Posterior vena cava (tissue), 2 donors: Measurements from ENCODE around the gene B4GALT3. TPM values are rescaled to one million over a fixed set of nuclear protein-coding genes. Genes with fewer than 3 reads are reported as not detected.
A peak's percentile ranks its signal among the peaks of the same experiment; 100 is the strongest.

ENCODE experiments used
- DNase-seq: peaks from one replicate; pipeline ENCODE4 v3.0.0-alpha.2; 2020; ENCODE audit warnings: low spot score
- intact Hi-C, 2 donors: fragments of 100-400 bp; cut with DNase I; formaldehyde crosslinking; loops; one replicate each; pipeline versions ENCODE4 v1.14.1 to v1.14.2; 2022 to 2023
- long read RNA-seq, 2 donors: library from polyadenylated mRNA; unstranded; transcript quantifications; one replicate each; pipeline ENCODE4 v2.0.0, GENCODE V29; 2020 to 2021
- total RNA-seq, 2 donors: library from RNA; stranded (reverse); fragmentation: NEBNext Ultra II Directional; extraction: Animal tissue kit (Norgen Biotek cat#: 25700); gene quantifications; one replicate each; pipeline ENCODE4 v1.2.1, GENCODE V29; 2021
- donor health status: DM: yes; HTN: yes; CAD: no.
- donor health status: DM: yes; HTN: yes; CAD: no.

Gene B4GALT3
- 10 to 100 TPM; 12.7 to 17.3 TPM for total RNA-seq
- long read RNA-seq, donor 1, transcript B4GALT3-201 (8 exons, 1,911 nt): major isoform, 11 of 19 reads
- long read RNA-seq, donor 1, partial matches to known transcripts: 4 of 19 reads
- long read RNA-seq, donor 1, other reads (novel, unspliced or antisense): 2 of 19 reads
- long read RNA-seq, donor 2, transcript B4GALT3-213 (8 exons, 2,414 nt): minor isoform, 5 of 72 reads
- long read RNA-seq, donor 2, transcript B4GALT3-201 (8 exons, 1,911 nt): major isoform, 35 of 72 reads
- long read RNA-seq, donor 2, partial matches to known transcripts: 14 of 72 reads
- long read RNA-seq, donor 2, other reads (novel, unspliced or antisense): 15 of 72 reads

DNA sequence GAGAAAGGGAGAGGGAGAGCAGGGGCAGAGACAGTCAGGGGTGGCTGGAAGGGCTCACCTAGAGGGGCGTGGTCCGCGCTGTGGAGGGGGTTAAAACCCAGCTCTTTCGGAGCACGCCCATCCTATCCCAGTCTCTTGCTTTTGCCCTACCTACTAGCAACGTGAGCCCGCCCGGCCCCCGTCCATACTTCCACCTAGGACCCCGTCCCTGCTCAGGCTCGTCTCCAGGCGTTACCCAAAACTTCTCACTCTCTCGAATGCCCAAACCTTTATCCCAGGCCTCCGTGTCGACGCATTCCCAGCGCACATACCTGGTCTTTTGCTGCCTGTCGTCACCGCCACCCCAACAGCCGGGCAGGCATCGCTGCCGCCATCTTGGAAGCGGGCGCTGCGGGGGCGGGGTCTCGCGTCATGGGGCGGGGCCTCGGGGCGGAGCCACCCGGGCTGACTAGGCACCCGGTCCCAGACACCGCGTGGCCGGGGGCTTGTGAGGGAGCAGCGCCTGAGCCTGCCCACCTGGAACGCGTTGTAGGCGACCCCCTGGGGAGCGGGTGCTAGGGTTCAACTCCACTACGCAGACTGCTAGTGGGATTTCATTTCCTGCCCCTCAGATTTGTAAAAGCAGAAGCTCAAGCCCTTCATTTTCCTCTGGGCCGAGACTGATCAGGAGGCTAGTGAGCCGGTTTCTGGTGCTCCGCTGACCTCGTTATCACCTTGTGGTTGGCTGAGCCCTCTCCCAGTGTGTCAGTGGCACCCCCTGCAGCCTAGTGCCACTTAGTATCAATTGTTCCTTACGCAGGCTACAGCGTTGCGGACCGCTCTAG lies at the start of gene B4GALT3:
Gene B4GALT3, minus strand, starts transcription at position 396 of the 824 bp plus-strand sequence. CDS start 1,447 bp downstream, outside the sequence.
- intact Hi-C loops: no loop called here
- peak; percentile 96 for DNase-seq

DNA sequence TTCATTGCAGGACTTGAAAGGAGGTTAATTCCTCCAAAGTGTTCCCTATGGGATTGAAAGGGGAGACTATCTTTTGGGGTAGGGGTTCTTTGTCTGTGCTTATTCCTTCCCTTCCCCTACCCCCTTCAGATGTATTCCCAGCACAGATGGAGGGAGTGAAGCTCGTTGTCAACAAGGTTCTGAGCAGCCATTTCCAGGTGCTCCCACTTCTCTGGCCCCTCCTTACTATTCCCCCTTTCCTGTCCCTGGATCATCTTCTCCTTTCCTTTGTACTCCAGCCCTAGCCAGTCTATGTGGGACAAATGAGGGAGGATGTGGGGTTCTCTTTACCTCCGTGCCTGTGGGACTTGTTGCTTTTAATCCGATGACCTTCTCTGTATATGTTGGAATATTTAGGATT lies 49.5 kb upstream of the B4GALT3 start:
- intact Hi-C loops: loop anchor here (2.0 to 10.0 kb wide), 3 partner anchors 64 to 158 kb away; no protein-coding TSS in a partner anchor
- peak; percentile 15 for DNase-seq

DNA sequence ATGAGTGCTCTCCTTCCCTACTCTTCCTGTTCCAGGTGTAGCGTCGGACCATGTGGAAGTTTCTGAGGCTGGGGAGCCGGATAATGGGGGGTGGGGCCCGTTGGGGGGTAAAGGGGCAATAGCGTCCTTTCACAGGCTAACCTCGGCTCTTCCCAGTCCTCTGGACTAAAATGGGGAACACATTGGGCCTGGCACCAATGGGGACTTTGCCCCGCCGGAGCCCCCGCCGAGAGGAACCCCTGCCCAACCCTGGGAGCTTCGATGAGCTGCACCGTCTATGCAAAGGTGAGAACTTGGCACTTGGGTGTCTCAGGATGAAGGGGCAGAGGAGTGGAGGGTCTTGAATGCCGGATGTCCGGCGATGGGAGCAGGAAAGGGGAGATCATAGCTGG lies 49.0 kb upstream of the B4GALT3 start:
- peak; percentile 68 for DNase-seq
- intact Hi-C loops: loop anchor here (2.0 to 10.0 kb wide), 3 partner anchors 64 to 158 kb away; no protein-coding TSS in a partner anchor

DNA sequence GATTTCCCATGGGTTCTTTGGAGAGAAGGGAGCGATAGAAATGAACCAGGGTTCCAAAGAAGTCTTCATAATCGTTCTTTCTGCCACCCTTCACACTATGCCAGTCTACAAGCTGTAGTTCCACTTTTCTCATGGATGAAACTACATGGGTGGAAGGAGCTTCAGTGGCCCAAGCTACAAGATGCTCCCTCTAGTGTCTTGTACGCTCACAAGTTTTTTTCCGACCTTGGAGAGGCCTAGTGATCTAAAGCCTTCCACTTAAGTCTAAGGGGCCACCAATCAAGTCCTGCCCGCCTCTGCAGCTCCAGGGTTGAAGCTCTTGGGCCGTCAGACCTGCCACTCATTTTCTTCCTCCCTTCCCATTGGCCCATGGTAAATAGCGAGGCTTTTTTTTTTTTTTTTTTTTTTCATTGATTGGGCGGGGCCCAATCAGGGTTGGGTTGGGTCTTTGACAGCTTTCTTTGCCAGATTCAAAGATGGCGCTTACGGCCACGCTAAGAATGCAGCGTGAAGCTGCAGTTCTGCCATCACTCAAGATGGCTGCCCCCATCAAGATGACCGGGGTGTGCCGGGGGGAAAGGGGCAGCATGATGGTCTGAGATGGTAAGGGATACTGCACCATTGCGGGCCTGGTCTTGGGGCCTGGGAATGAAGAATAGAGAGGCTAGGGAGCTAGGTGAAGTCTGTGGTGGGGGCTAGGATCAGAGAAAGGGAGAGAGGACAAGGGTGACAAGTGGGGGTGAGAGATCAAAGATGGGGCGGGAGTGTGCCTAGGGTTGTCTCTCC lies 48.4 kb upstream of the B4GALT3 start, which contains the start of gene TOMM40L:
Gene TOMM40L, plus strand, starts transcription at position 527 of the 786 bp plus-strand sequence. CDS start 430 bp downstream, outside the sequence.
- intact Hi-C loops: loop anchor here (2.0 to 10.0 kb wide), 3 partner anchors 65 to 159 kb away; no protein-coding TSS in a partner anchor
- peak; percentile 94 for DNase-seq

DNA sequence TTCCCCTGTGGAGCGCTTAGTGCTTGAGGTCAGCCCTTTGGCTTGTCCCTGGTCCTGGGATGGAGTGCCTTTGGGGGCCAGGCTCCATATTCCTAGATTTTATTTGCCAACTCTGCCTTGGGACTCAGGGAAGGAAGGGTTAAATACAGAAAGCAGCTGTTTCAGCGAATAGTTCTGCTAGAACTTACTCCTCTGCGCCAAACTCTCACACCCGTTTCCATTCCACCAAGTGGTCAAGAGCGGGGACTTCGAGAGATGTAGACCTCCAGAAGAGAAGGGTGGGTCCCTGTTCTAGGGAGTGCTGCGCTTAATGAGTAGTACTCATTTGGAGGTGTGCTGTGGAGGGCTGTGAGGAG lies 47.8 kb upstream of the B4GALT3 start:
- peak; percentile 41 for DNase-seq

DNA sequence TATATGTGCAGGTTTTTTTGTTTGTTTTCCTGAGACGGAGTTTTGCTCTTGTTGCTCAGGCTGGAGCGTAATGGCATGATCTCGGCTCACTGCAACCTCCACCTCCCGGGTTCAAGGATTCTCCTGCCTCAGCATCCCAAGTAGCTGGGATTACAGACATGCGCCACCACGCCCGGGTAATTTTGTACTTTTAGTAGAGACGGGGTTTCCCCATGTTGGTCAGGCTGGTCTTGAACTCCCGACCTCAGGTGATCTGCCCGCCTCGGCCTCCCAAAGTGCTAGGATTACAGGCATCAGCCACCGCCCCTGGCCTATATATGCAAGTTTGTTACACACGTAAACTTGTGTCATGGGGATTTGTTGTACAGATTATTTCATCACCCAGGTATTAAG lies 47.4 kb upstream of the B4GALT3 start:
- DNase-seq: peak; percentile 59
- intact Hi-C loops: loop anchor here (10.0 kb wide), 2 partner anchors 150 to 160 kb away; no protein-coding TSS in a partner anchor

More for the DNA sequence above, 47.8 kb upstream of the B4GALT3 start:
- intact Hi-C loops: loop anchor here (10.0 kb wide), 2 partner anchors 150 to 160 kb away; no protein-coding TSS in a partner anchor

DNA sequence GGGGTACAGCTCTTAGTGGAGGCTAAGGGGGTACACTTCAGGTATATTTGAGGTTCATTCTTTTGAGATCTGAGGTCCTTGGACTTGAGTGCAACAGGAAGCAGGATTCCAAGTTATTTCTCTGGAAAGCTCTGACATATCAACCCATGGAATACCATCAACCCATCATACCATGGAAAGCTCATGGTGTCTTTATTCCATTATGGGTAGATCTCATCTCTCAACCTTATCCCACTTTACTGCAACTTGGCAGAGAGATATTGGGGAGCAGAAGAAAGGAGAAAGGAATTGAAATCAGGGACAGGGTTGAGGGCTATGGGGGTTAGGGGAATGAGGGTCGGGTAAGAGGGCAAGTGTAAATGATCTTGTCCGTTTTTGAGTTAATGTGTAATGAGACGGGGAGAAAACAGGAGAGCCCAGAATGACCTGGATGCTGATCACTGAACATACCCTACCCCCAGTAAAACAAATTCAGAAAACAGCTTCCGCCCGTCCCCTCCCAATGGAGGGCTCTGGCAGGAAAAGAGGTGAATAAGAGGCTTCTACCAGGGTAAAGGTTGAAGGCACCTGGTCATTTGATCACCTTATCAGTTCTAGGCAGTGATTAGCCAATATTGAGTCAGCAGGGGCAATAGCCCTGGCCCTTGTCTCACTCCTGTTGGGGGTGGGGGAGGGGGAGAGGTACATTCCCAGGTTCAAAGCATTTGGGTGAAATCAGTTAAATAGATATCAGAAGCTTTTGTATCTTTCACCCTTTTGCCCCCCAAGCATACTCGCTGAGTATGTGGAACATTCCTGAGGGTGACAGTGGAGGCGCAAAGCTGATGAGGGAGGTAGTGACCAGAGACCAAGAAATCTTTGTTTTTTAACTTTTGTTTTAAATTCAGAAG lies 46.7 kb upstream of the B4GALT3 start:
- intact Hi-C loops: loop anchor here (10.0 kb wide), 2 partner anchors 151 to 161 kb away; no protein-coding TSS in a partner anchor
- DNase-seq: peak; percentile 23

DNA sequence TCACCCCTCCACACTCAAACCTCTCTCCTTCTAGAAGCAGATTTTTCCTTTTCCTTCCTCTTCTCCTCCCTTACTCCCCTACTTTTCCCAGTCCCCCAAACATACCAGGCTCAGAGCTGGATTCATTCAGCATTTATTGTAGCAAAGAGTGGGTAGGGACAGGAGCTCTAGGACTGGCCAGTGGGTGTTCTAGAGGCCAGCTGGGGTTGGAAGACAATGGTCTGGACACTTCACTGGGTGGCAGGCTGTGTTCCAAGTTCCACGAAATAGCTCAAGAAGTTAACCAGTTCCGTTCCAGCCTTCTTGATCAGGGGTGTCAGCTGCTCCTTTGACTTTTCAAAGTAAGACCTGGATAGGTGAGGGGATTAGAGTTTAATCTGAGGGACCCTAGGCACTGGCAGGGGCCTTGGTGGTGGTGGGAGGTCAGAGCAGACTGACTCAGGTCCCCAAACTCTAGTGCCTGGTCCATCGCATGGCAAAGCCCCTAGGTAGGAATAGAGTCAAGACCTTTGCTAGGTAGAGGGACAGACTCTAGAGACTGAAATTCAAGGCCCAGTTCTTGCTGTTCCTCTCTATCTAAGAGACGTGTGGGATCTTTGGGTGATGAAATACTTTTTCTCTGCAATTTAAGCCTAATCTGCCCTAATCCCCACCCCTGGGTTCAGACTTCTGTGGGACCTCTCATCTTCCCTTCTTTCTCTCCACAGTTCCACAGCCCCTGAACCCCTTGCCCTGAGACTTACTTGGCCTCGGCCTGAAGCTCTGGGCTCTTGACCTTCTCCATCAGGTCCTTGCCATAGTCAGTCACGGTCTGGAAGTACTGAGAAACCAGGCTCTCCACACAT lies 45.1 kb upstream of the B4GALT3 start:
- intact Hi-C loops: loop anchor here (10.0 kb wide), 2 partner anchors 152 to 162 kb away; no protein-coding TSS in a partner anchor
- DNase-seq: peak; percentile 31

DNA sequence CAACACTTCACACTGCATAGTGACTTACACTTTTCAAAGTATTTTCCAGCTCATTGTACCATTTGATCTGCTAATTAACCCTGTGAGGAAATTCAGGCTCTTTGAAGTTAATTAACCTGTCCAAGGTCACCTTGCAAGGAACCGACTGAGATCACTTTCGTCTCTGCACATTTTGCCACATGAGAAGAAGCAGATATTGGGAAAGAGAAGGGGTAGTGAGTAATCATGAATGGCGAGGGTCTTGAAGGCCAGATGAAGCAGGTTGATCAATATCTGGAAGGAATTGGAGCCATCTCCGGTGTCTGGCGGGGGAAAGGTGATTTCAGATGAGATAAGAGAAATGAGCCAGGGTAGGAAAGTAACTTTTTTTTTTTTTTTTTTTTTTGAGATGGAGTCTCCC lies 42.7 kb upstream of the B4GALT3 start:
- intact Hi-C loops: loop anchor here (10.0 kb wide), 2 partner anchors 155 to 165 kb away; no protein-coding TSS in a partner anchor
- peak; percentile 35 for DNase-seq

DNA sequence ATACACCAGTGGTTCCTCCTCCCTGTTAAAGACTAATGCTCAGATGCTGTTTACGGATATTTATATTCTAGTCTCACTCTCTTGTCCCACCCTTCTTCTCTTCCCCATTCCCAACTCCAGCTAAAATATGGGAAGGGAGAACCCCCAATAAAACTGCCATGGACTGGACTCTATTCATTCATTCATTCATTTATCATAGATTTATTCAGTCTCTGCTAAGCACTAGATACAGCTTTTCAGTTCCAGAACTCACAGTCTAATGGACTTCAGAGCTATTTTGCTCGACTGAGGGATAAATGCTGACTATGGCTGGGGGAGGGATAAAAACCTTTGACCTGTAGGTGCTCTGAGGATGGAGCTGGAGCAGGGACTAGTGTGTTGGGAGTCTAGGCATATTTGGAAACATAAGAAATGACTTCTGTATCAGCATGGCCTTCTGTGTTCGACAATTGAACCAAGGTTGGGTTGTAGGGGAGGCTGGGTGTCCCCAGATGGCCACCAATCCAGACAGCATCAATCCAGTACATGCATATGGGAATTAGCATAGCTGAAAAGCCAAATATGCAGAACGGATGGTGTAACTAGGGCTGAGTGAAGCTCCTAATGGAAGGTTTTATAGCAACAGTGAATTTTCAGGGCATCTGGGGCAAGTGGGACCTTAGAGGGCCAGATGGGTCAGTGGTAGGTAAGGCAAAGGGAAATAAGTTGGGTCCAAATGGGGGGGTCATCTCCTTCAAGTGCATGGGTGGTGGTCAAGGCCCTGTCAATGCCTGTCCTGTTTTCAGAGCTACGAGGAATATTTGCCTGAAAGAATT lies 42.0 kb upstream of the B4GALT3 start:
- DNase-seq: peak; percentile 9
- intact Hi-C loops: no loop called here

DNA sequence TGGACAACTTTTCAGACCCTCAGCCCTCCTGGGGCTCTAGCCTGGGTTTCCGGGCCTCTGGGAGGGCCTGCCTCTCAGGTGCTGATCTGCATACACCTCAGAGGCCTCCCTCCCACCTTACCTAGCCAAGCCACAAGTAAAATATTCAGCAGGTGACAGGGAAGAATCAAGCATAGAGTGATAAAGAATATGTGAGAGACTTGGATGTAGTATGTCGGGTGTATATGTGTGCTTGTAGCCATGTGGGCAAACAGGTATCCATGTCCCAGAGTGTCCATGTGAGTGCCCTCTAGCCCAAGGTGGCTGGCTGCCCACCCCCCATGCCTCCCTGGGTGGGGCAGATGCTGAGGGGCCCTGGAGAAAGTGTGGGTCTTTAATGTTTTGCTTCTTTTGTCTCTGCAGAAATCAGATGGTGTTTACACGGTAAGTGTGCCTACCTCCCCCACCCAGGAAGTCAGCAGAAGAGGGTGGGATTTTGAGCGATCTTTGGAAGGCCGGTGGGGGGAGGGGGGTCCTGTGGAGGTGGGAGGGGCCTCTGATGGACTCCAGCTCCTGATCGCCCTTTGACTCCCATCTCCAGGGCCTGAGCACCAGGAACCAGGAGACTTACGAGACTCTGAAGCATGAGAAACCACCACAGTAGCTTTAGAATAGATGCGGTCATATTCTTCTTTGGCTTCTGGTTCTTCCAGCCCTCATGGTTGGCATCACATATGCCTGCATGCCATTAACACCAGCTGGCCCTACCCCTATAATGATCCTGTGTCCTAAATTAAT lies 41.2 kb upstream of the B4GALT3 start:
- intact Hi-C loops: no loop called here
- DNase-seq: peak; percentile 45

DNA sequence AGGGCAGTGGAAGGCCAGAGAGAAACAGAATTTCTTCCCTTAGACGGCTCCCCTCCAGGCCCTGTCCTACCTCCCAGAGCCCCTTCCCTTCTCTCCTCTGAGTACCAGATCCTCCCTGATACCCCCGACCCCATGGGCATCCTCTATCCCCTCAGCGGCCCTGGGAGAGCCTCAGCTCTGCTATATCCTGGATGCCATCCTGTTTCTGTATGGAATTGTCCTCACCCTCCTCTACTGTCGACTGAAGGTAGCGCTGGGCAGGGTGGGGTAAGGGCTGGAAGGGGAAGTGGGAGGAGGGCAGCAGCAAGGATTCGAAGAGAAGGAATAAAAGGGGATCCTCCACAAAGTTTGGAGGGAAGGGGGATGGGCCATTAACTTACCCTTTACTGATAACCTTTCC lies 40.5 kb upstream of the B4GALT3 start:
- peak; percentile 70 for DNase-seq
- intact Hi-C loops: no loop called here

DNA sequence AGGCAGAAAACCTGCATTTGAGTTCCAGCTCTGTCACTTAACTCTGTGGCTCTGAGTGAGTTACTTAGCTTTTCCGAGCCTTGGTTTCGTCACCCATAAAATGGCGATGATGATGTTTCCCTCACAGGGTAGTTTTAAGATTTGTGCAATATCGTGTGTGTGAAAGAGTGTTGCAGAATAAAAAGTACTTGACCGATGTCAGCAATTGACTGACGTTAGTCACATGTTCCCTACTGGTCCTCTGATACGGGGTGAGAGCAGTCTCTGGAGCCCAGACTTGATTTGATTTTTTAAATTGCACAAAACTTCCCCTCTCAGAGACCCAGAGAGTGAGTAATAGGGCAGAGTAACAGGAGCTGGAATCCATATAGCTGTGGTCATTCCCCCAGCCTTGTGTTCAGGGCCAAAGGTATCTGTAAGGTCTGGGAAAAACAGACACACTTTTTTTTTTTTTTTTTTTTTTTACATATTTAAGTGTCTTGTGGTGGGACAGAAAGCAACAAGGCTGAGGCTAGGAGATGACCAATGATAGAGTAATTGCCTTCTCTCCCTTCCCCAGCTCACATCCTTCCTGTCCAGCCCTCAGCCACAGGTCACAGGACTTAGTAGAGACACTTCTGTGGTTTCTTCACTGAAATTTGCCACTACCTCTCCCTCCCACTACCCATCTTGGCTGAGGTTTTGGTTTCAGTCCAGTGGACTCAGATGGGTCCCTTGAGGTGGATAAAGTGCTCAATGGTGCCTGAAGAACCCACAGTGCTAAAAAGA lies 39.8 kb upstream of the B4GALT3 start:
- DNase-seq: no peak
- intact Hi-C loops: no loop called here

DNA sequence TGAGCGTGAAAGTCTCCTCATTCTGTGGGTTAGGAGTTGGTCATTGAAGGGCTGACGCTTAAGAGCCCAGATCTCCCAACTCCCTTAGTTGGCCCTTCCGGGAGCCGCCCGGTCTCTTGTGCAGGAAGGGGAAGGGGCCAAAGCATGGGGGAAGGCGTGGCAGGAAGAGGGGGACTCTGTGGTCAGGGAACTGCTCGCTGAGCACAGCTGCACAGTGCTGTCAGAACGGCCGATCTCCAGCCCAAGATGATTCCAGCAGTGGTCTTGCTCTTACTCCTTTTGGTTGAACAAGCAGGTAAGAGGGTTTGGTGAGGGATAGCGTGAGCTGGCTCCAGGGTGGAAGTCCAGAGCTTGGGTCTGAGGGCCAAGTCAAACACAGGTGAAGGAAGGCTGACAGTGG lies 37.8 kb upstream of the B4GALT3 start, which contains the start of gene FCER1G:
Gene FCER1G, plus strand, starts transcription at position 220 of the 400 bp plus-strand sequence. Its CDS starts 27 bp downstream, at position 247.
- peak; percentile 94 for DNase-seq
- intact Hi-C loops: no loop called here

DNA sequence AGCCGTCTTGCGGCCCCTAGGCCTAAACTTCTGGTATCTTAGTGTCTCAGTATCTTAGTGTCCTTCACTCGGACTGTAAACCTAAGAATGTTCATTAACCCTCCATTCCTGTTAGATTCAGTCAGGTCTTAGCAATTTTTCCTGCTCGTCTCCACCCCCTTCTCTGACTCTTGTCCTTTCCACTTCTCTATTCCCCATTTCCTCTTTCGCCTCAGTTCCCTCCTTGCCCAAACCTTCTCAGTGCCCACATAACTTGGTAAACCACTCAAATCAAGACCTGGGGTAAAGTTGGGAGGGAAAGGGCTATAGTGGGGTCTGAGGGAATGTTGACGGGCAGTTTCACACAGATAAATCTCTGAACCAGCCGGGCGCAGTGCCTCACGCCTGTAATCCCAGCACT lies 37.1 kb upstream of the B4GALT3 start:
- intact Hi-C loops: no loop called here
- DNase-seq: no peak
